Vein endothelial cell (primary cell): ENCODE results near the gene PRRC2A. TPM values are rescaled to one million over a fixed set of nuclear protein-coding genes. Genes with fewer than 3 reads are reported as not detected.

ENCODE experiments used
- total RNA-seq: library from RNA; depleted of rRNA; stranded (reverse); fragments of >200 nt; gene quantifications from 2 replicates; pipeline ENCODE4 v1.2.3, GENCODE V29; 2012

Gene PRRC2A
- 91.2 and 102 TPM in 2 replicates for total RNA-seq

DNA sequence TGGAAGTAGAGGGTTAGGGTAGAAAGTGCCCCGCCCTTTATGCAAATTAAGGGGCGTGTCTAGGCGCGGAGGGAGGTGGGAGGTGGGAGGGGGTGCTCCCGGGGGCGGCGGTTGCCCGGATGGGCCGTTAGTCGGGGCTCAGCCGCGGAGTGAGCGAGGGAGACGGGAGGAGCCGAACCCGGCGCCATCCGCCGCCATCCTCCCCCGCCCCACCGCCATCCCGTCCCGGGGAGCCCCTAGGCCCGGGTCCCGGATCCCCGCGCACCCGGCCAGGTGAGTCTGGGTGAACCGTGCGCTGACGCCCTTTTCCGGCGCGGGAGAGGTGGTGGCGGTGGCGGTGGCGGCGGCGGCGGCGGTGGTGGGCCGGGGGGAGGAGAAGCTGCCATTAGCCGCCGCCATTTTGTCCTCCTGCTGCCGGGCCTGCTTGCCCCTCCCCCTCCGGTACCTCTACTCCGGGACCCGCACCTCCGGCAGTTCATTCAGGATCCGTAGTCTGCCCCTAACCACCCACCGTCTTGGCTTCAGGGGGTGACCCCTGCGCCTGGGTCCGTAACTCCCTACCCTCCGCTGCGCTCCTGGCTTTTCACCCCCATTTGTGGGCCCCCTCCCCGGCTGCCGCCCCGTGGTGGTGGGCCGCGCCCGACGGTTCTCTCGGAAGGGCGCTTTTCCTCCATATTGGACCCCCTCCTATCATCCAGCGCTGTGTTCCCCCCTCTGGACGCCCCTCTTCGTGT, at the start of gene PRRC2A:
PRRC2A (plus strand) TSS at position 130 of the 734 bp plus-strand sequence. CDS start 2,075 bp downstream, outside the sequence.

DNA sequence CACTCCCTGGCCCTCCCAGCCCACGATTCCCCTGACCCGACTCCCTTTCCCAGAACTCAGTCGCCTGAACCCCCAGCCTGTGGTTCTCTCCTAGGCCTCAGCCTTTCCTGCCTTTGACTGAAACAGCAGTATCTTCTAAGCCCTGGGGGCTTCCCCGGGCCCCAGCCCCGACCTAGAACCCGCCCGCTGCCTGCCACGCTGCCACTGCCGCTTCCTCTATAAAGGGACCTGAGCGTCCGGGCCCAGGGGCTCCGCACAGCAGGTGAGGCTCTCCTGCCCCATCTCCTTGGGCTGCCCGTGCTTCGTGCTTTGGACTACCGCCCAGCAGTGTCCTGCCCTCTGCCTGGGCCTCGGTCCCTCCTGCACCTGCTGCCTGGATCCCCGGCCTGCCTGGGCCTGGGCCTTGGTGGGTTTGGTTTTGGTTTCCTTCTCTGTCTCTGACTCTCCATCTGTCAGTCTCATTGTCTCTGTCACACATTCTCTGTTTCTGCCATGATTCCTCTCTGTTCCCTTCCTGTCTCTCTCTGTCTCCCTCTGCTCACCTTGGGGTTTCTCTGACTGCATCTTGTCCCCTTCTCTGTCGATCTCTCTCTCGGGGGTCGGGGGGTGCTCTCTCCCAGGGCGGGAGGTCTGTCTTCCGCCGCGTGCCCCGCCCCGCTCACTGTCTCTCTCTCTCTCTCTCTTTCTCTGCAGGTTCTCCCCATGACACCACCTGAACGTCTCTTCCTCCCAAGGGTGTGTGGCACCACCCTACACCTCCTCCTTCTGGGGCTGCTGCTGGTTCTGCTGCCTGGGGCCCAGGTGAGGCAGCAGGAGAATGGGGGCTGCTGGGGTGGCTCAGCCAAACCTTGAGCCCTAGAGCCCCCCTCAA, 48.2 kb upstream of the PRRC2A start, which contains the start of gene LTA:
LTA (plus strand) TSS at position 249 of the 871 bp plus-strand sequence; CDS start at position 703, 454 bp downstream.

DNA sequence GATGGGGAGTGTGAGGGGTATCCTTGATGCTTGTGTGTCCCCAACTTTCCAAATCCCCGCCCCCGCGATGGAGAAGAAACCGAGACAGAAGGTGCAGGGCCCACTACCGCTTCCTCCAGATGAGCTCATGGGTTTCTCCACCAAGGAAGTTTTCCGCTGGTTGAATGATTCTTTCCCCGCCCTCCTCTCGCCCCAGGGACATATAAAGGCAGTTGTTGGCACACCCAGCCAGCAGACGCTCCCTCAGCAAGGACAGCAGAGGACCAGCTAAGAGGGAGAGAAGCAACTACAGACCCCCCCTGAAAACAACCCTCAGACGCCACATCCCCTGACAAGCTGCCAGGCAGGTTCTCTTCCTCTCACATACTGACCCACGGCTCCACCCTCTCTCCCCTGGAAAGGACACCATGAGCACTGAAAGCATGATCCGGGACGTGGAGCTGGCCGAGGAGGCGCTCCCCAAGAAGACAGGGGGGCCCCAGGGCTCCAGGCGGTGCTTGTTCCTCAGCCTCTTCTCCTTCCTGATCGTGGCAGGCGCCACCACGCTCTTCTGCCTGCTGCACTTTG, 45.1 kb upstream of the PRRC2A start, which contains the start of gene TNF:
TNF (plus strand) TSS at position 231 of the 567 bp plus-strand sequence; CDS start at position 408, 177 bp downstream.

DNA sequence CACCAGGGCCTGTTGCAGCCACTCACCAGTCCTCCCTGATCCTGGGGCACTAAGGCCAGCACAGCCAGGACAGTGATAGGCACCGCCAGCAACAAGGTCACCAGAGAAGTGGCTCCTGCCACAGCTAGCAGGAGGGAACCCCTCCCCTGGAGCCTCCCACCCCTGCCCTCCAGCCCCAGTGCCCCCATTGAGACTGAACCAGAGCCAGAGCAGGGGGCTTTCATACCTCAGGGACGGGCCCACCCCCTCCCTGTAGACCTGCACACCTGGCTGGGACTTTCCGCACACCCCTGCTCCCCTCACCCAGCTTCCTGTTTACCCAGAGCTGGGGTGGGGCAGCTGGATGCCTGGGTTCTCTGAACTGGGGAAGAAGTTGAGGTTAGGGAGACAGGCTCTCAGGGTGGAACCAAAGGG, 38.3 kb upstream of the PRRC2A start, which contains the start of gene LTB:
LTB (minus strand) TSS at position 195 of the 414 bp plus-strand sequence; CDS start at position 188, 7 bp downstream.

DNA sequence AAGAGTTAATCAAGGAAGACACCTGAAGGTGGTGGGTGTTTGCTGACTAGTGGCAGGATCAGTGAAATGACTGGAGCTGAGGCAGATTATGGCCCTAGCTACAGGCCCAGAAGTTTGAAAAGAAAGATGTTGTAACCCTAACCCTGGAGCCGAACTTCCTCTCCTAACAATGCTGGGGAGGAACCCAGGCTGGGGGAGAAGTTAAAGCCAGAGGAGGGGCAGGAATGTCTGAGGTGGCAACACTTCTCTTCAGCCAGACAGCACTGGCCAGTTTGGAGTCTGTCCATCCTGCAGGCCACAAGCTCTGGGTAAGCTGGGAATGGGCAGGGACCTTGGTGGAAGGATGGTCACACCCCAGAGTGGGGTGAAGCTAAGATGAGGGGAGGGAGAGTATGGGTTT, 34.5 kb upstream of the PRRC2A start, which contains the start of gene LST1:
LST1 (plus strand) TSS at position 270 of the 400 bp plus-strand sequence. CDS start 1,023 bp downstream, outside the sequence.

DNA sequence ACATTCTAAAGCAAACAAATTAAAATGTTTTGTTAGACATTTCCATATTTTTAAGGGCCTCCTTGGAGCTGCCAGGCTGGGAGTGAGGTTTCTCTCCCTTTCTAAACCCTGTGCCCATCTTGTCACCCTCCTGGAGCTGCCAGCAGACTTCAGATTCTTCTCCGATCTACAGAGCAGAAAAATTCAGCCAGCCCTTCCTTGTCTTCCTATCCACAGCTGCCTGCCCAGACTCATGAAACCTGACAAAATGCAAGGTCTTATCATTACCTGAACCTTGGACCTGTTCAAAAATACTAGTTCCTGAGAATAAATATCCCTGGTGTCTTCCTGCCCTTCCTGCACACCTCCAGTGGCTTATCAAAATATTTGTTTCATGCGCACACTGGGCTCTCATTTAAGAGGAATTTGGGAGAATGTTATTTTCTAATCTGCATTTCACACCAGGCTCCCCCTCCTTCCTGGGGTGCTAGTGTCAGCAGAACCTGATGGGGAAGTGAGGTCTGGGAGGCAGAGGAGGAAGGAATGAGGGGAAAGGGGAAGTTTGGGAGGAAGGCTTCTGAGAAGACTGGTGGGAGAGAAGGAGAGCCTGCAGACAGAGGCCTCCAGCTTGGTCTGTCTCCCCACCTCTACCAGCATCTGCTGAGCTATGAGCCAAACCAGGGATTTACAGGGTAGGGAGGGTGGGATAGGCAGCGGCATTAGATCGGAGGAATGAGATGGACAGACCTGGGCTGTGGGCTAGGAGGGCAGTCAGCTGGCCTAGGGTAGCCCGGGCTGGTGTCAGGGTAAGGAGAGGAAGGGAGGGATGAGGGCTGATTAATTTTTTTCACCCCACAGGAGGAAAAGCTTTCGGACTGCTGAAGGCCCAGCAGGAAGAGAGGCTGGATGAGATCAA, 5.6 kb upstream of the PRRC2A start, which contains the start of gene AIF1:
AIF1 (plus strand) TSS at position 551 of the 895 bp plus-strand sequence; CDS start at position 647, 96 bp downstream.

DNA sequence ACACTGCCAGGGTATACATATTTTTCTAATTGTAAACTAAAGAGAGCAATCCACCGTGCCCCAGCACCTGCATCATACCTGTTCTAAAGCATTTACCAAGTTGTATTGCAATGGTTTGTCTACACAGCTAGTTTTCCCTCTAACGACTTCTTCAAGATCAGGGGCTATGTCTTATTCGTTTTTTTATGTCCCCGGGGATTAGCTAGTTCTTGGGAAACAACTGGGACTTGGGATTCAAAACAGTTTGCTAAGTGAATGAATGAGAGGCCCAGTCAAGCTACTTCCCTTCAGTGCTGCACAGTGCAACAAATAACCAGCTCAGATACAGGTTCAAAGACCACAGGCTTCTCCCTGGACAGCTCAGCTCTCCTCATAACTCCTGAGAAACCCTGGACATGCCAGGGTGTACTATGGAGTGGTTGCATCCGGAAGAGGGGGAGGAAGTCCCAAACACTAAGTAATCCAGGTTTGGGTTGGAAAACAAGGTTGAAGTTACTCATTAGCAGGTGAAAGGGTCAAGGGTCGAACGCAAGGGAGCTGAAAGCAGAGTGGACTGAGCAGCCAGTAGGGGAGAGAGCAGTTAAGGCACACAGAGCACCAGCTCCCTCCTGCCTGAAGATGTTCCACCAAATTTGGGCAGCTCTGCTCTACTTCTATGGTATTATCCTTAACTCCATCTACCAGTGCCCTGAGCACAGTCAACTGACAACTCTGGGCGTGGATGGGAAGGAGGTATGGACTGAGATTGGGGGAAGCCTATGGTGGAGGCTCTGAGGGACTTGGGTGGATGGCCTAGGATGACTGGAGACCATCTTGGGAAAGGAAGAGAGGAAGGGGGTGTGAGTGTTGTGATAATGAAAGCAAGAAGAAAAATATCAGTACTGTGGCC, 35.1 kb downstream of the PRRC2A start, which contains the start of gene APOM:
APOM (plus strand) TSS at position 546 of the 889 bp plus-strand sequence; CDS start at position 619, 73 bp downstream.

DNA sequence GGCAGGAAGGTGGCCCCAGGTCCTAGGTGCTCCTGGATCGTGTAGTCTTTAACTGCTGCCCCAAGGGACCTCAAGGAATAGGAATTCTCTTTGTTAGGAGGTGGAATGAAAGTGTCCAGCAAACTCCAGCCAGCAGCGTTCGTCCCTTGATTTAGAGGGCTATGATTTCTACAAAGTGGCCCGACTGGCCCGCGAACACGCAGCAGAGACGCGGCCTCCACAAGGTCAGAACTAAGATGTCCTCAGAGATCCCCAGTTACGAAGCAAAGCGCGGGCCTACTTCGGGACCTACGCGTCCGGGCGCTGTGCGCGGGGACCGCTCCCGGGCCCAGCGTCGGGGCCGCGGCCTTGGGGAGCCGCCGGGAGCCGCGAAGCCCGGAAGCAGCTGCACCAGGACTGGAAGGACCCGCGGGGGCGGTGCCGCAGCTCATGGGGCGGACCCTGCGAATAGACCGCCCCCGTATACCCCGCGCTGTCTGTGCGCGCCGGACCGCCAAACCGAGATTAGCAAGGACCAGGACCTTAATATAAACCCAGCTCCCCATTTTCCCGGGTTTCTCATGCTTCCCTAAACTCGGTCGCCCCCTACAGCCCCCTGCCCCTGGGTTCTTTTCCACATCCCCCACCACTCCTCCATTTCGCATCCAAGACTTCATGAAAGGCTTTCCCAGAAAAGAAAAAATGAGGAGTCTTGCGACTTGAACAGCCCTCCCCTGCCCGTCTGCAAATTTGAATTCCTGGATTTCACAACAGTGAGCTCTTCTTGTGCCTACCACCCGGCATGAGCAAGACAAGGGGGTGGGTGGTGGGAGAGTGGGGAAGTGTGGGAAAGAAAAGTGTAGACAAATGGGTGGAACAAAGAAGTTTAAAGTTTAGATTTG, 40.1 kb downstream of the PRRC2A start, which contains the start of gene C6orf47:
C6orf47 (minus strand) TSS at position 398 of the 881 bp plus-strand sequence. CDS start 831 bp downstream, outside the sequence.

DNA sequence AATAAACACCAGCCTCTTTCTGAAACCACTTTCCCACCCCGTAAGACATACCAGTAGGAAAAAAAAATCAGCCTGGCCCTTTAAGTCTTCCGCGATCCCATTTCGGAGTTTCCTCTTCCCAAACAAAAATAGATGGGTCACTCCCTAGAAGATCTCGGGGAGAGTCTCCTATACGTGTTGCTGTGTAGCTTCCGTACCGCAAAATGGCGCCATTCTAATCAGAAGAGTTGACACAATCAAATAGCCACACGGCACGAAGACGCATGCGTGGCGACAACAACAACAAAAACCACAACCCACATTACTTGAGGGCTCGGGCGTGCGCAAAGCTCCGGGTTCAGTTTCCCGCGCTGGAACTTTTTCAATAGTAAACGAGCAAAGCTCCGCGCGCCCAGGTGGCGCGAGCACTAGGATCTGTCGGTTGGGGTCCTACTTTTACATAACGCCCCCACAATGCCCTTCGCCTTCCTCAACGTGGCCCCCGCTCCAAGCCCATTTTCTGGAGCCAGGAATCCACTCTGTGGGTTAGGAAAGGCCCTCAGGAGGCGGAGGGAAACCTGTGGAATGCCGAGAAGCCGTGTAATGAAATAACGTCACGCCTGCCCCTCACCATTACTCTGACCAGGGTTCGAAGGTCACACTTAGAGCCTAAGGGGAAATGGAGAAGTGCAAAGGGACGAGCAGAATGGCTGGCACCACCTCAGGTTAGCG, 44.4 kb downstream of the PRRC2A start, which contains the start of gene GPANK1:
GPANK1 (minus strand) TSS at position 208 of the 711 bp plus-strand sequence. CDS start 519 bp downstream, outside the sequence.

DNA sequence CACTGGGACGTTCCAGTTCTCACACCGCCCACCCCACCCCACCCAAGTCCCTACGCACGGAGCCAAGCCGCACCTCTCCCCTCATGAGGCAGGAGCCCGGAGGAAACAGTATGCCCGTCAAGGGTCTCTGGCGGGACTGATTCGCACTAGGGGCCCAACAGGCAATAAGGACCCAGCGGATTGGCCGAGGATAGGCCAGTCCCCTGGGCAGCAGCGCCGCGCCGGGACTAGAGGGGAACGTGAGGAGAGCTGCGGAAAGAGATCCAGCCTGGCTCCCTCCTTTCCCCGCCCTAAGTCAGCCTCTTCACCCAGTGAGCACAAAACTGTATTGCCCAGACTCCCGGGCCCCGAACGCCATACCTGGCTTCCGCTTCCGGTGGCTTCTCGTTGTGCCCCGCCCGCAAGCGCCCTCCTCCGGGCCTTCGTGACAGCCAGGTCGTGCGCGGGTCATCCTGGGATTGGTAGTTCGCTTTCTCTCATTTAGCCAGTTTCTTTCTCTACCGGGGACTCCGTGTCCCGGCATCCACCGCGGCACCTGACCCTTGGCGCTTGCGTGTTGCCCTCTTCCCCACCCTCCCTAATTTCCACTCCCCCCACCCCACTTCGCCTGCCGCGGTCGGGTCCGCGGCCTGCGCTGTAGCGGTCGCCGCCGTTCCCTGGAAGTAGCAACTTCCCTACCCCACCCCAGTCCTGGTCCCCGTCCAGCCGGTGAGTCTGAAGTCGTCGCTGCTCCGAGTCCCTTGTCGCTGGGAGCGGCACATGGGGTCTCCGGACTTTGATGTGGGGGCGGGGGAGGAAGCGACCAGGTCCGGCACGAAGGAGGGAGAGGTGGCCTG, 45.2 kb downstream of the PRRC2A start, which contains the start of gene CSNK2B:
CSNK2B (plus strand) TSS at position 580 of the 836 bp plus-strand sequence. CDS start 752 bp downstream, outside the sequence.

DNA sequence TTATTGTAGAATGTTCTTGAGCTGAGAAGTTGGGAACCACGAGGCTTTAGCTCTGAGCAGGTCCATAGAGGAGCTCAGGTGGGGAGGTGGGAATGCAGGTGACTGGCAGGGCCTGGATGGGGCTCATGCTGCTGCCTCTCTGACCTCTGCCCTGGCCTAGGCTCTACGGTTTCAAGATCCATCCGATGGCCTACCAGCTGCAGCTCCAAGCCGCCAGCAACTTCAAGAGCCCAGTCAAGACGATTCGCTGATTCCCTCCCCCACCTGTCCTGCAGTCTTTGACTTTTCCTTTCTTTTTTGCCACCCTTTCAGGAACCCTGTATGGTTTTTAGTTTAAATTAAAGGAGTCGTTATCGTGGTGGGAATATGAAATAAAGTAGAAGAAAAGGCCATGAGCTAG, 49.2 kb downstream of the PRRC2A start, which contains the start of gene LY6G5B:
LY6G5B (plus strand) TSS at position 301 of the 400 bp plus-strand sequence. CDS start 975 bp downstream, outside the sequence.

DNA sequence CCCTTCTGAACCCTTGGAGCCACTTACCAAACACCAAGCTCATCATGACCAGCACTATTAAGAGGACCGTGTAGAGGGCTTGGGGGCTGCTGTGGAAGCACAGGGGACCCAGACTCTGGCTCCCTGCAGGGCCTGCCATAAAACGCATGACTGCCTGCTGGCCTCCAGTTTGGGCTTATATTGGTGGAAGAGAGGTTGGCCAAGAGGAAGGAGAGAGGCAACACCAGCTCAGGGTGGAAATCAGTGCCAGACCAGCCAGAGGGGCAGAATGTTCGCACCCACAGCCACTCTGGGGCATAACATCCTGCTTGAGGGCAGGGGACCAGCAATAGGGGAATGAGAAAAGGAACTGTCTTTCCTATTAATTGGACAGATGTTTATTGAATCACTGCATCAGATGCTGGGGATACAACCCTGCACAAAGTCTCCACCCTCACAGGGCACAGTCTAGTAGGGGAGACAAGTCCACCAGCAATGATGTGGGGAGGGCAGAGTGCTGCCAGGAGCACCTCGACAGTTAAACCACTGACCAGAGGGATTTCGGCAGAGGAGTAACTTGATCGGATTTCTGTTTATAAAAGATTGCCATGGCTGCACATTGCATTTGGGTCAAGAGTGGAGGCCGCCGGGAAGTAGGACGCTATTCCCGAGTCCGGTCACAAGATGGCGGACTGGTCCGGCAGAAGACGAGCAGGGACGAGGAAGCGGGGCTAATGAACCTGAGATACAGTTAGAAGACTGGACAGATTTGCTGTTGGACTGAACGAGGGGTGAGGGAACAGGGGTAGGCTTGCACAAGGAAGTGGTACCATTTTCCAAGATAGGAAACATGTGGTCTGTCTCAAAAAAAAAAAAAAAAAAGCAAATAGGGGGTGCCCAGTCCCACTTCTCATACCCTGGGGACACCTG, 60.0 kb downstream of the PRRC2A start, which contains the start of gene LY6G5C:
LY6G5C (minus strand) TSS at position 842 of the 909 bp plus-strand sequence; CDS start at position 148, 694 bp downstream.

